ENCODE measurements around the gene GABRD. TPM values are rescaled to one million over a fixed set of nuclear protein-coding genes. Genes with fewer than 3 reads are reported as not detected.

GABRD gene
- total and polyA plus RNA-seq, 2 of the 13 experiments (the other 11 are each of a cell fraction or from before 2014, with no cell fraction given), result not detected

DNA sequence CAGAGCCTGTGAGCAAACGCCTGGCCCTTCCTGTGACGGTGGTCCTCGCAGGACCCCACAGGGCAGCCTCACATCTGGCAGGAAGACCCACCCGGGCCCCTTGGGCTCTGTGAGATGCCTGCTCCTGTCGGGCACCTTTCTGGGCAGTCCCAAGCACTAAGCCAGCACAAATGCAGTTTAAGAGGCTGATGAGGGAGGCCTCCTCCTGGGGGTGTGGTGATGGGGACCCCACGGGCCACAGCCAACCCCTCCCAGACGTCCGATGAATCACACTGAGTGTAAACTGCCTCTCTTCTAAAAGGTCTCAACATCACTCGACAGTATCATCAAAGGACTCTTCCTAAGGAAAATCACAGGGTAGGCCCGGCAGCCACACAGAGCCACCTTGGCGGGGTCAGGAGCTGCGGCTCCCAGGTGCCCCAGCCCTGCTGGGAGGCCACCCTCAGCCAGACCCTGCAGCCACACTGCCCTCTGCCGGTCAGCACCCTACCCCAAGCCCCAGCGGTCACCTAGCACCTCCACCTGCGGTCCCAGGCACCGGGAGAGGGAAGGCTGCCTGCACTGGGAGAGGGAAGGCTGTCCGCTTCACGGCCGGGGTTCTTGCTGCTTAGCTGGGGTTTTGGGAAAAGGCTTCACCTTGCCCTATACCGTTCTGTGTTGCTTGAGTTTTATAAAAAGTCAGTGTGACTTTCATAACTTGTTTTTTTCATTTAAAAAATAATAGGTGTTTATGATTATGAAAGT lies 27.2 kb downstream of the GABRD start (continued):
- TF ChIP-seq UBTF (CRISPR knock-in tag; IDR thresholded peaks at IDR 0.05) (peak; percentile 74), KDM3A (CRISPR knock-in tag; IDR thresholded peaks at IDR 0.05; ENCODE audit: low read depth) (0 out of 2 replicates have a peak, but pooled peaks have one; percentile 56), ZNF317 (CRISPR knock-in tag; IDR thresholded peaks at IDR 0.05) (0 out of 2 replicates have a peak, but pooled peaks have one; percentile 6), AGO1 (IDR thresholded peaks at IDR 0.05; ENCODE audit: low read depth, low read length, poor library complexity, severe bottlenecking) (peak; percentile 4), ZNF407 (CRISPR knock-in tag; IDR thresholded peaks at IDR 0.05; ENCODE audit: not compliant biosample characterization) (no peak), FOXO1 (CRISPR knock-in tag; IDR thresholded peaks at IDR 0.05) (no peak; the same call in 1 of the 2 replicates), ZNF263 (CRISPR knock-in tag; IDR thresholded peaks at IDR 0.05) (peak; percentile 31; the same call in 1 of the 2 replicates), TRAFD1 (CRISPR knock-in tag; IDR thresholded peaks at IDR 0.05; ENCODE audit: borderline replicate concordance) (no peak), ZNF792 (CRISPR knock-in tag; IDR thresholded peaks at IDR 0.05) (peak; percentile 72; the same call in 1 of the 2 replicates)
- TF ChIP-seq, protein P1, sequence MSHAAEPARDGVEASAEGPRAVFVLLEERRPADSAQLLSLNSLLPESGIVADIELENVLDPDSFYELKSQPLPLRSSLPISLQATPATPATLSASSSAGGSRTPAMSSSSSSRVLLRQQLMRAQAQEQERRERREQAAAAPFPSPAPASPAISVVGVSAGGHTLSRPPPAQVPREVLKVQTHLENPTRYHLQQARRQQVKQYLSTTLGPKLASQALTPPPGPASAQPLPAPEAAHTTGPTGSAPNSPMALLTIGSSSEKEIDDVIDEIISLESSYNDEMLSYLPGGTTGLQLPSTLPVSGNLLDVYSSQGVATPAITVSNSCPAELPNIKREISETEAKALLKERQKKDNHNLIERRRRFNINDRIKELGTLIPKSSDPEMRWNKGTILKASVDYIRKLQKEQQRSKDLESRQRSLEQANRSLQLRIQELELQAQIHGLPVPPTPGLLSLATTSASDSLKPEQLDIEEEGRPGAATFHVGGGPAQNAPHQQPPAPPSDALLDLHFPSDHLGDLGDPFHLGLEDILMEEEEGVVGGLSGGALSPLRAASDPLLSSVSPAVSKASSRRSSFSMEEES (CRISPR knock-in tag; IDR thresholded peaks at IDR 0.05), result 0 out of 2 replicates have a peak, but pooled peaks have one; percentile 34
- TF ChIP-seq, protein P2, sequence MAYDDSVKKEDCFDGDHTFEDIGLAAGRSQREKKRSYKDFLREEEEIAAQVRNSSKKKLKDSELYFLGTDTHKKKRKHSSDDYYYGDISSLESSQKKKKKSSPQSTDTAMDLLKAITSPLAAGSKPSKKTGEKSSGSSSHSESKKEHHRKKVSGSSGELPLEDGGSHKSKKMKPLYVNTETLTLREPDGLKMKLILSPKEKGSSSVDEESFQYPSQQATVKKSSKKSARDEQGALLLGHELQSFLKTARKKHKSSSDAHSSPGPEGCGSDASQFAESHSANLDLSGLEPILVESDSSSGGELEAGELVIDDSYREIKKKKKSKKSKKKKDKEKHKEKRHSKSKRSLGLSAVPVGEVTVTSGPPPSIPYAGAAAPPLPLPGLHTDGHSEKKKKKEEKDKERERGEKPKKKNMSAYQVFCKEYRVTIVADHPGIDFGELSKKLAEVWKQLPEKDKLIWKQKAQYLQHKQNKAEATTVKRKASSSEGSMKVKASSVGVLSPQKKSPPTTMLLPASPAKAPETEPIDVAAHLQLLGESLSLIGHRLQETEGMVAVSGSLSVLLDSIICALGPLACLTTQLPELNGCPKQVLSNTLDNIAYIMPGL (CRISPR knock-in tag; IDR thresholded peaks at IDR 0.05; ENCODE audit: borderline replicate concordance in 1 of 2, low read depth in 1 of 2), result peak; percentile 84 to 96

All from HepG2 (cell line).